K562 (cell line): ENCODE results near the gene HMCN1. TPM values are rescaled to one million over a fixed set of nuclear protein-coding genes. Genes with fewer than 3 reads are reported as not detected.
A peak's percentile ranks its signal among the peaks of the same experiment; 100 is the strongest.

Source experiments
- ATAC-seq: fragments of 200-7000 bp; cut with Tn5 transposase; 3 replicates; pipeline ENCODE4 v1.9.1; 2020; ENCODE audit warnings: moderate library complexity
- BruUV-seq: library from RNA; stranded (reverse); fragments of 400-500 nt; replicated peaks from 2 replicates; lab custom pipeline; 2021; lab: Mats Ljungman, UMichigan
- CTCF ChIA-PET: fragments of 300-600 bp; formaldehyde crosslinking; extraction: SDS; loops from one replicate; lab custom pipeline; 2021; ENCODE audit warnings: low intra/inter-chr PET ratio; lab: Yijun Ruan, JAX
- POLR2A ChIA-PET: fragments of 300-600, 350-650 bp; sonication (Branson Sonifier 250); formaldehyde crosslinking; extraction: SDS; loops from one replicate; lab custom pipeline; 2021; ENCODE audit warnings: antibody characterized with exemption, inconsistent platforms; lab: Yijun Ruan, JAX
- DNase-seq, 4 experiments: peaks; one replicate each; pipeline versions ENCODE4 v3.0.0 to v3.0.0-alpha.2; 2011 to 2018; ENCODE audit warnings: low spot score in 3 of 4, mixed read lengths in 3 of 4; ENCODE audit errors: extremely low read depth in 1 of 4
- FAIRE-seq: peaks from 2 replicates; lab custom pipeline; 2011; peaks lifted over from hg19 to GRCh38; lab: Jason Lieb, UNC
- H2AFZ ChIP-seq: 2 replicates; pipeline ENCODE4 v1.6.0; 2011; ENCODE audit warnings: low read depth, low read length, control low read depth, inconsistent platforms
- H3K27ac ChIP-seq: fragments of 200-600 bp; 3 replicates; pipeline ENCODE4 v1.8.0; 2011; ENCODE audit warnings: low read depth, mild to moderate bottlenecking, control low read depth, inconsistent platforms, low read length, moderate library complexity, mixed read lengths; ENCODE audit errors: extremely low read depth
- H3K27me3 ChIP-seq, 2 experiments: fragments of 300-600 bp in 1 of 2; 2 replicates in 1 of 2; 3 replicates in 1 of 2; pipeline versions ENCODE4 v1.6.0 to v1.8.0; 2011; ENCODE audit warnings: inconsistent platforms in 2 of 2, low read length in 2 of 2, mild to moderate bottlenecking in 1 of 2, mixed read lengths in 1 of 2, moderate library complexity in 1 of 2; ENCODE audit not compliant: control insufficient read depth in 2 of 2, insufficient read depth in 2 of 2
- H3K36me3 ChIP-seq: fragments of 300-600 bp; 3 replicates; pipeline ENCODE4 v1.8.0; 2011; ENCODE audit warnings: mild to moderate bottlenecking, low read length, inconsistent platforms; ENCODE audit not compliant: control insufficient read depth, insufficient read depth
- H3K4me1 ChIP-seq, 2 experiments: fragments of 200-600 bp in 1 of 2; replicated peaks in 1 of 2; 2 replicates in 1 of 2; 3 replicates in 1 of 2; pipeline versions ENCODE4 v1.5.1 to v1.8.0; 2011; ENCODE audit warnings: inconsistent platforms in 2 of 2, low read length in 2 of 2, mild to moderate bottlenecking in 1 of 2, mixed read lengths in 1 of 2, moderate library complexity in 1 of 2; ENCODE audit not compliant: control insufficient read depth in 2 of 2, insufficient read depth in 2 of 2
- H3K4me2 ChIP-seq: 2 replicates; pipeline ENCODE4 v1.6.1; 2011; ENCODE audit warnings: low read length, control low read depth, inconsistent platforms, mixed read lengths; ENCODE audit not compliant: insufficient read depth
- H3K4me3 ChIP-seq: fragments of 200-600 bp; sonication (generic), shearing (Covaris generic); 2 replicates; pipeline ENCODE4 v1.5.1; 2016; ENCODE audit warnings: control low read depth, inconsistent platforms
- H3K79me2 ChIP-seq: fragments of 200-600 bp; 3 replicates; pipeline ENCODE4 v1.8.0; 2011; ENCODE audit warnings: low read length, inconsistent platforms; ENCODE audit not compliant: control insufficient read depth, insufficient read depth
- H3K9ac ChIP-seq, 2 experiments: 2 replicates each; pipeline versions ENCODE4 v1.6.0 to v1.6.1; 2011; ENCODE audit warnings: low read depth in 2 of 2, low read length in 2 of 2, control low read depth in 1 of 2, inconsistent platforms in 1 of 2, mild to moderate bottlenecking in 1 of 2, mixed read lengths in 1 of 2; ENCODE audit not compliant: insufficient read depth in 1 of 2
- H3K9me1 ChIP-seq: one replicate; pipeline ENCODE4 v1.6.0; 2011; ENCODE audit warnings: inconsistent platforms, mild to moderate bottlenecking, low read length, moderate library complexity; ENCODE audit not compliant: control insufficient read depth, insufficient read depth
- H3K9me3 ChIP-seq: replicated peaks from 2 replicates; pipeline ENCODE4 v1.5.1; 2011; ENCODE audit warnings: low read depth, low read length, inconsistent platforms; ENCODE audit not compliant: control insufficient read depth, insufficient read depth
- H4K20me1 ChIP-seq: replicated peaks from 2 replicates; pipeline ENCODE4 v1.6.1; 2011; ENCODE audit warnings: low read length, inconsistent platforms, mixed read lengths; ENCODE audit not compliant: control insufficient read depth, insufficient read depth
- CBX5 ChIP-seq: IDR thresholded peaks from 2 replicates; pipeline ENCODE4 v1.6.1; 2014; ENCODE audit warnings: low read depth, borderline replicate concordance
- CTBP1 ChIP-seq: fragments of 450-650 bp; IDR thresholded peaks from 2 replicates; pipeline ENCODE4 v1.6.1; 2016; ENCODE audit warnings: borderline replicate concordance
- ESRRB ChIP-seq: fragments of 250-450 bp; sonication (Bioruptor Pico); IDR thresholded peaks from 2 replicates; pipeline ENCODE4 v1.5.0; 2020; ENCODE audit warnings: mild to moderate bottlenecking, moderate library complexity, borderline replicate concordance
- HNRNPH1 ChIP-seq: fragments of 200-400 bp; formaldehyde crosslinking; optimal IDR thresholded peaks from 2 replicates; pipeline ENCODE3; 2017; ENCODE audit warnings: low read depth, mild to moderate bottlenecking, low read length, moderate library complexity
- OTX1 ChIP-seq: fragments of 450-650 bp; formaldehyde crosslinking; IDR thresholded peaks from 2 replicates; pipeline ENCODE4 v1.4.0; 2022; ENCODE audit warnings: mild to moderate bottlenecking
- POLR3G ChIP-seq: IDR thresholded peaks from 2 replicates; pipeline ENCODE4 v1.6.1; 2011; ENCODE audit not compliant: insufficient read length, insufficient replicate concordance; ENCODE audit errors: extremely low read depth
- RBM39 ChIP-seq: fragments of 200-400 bp; formaldehyde crosslinking; optimal IDR thresholded peaks from 2 replicates; pipeline ENCODE3; 2018; ENCODE audit warnings: low read depth, low read length
- SRF ChIP-seq, 2 experiments: fragments of 250-450, 450-650 bp in 1 of 2; sonication (Bioruptor Pico) in 1 of 2; sonication (generic) in 1 of 2; formaldehyde crosslinking; IDR thresholded peaks; 2 replicates each; pipeline versions ENCODE4 v1.5.0 to v1.5.1; 2020 to 2022; ENCODE audit warnings: mild to moderate bottlenecking in 1 of 2, missing genetic modification reagents in 1 of 2
- ZEB2 ChIP-seq: fragments of 450-650 bp; IDR thresholded peaks from 2 replicates; pipeline ENCODE4 v1.6.1; 2016
- ZFP1 ChIP-seq: fragments of 450-650 bp; formaldehyde crosslinking; IDR thresholded peaks from 2 replicates; pipeline ENCODE4 v1.4.0; 2020; ENCODE audit warnings: mild to moderate bottlenecking, mixed read lengths
- ZNF561 ChIP-seq: fragments of 450-650 bp; formaldehyde crosslinking; conservative IDR thresholded peaks from 2 replicates; pipeline ENCODE4 v1.4.0; 2020; ENCODE audit warnings: mild to moderate bottlenecking, moderate library complexity
- ZNF583 ChIP-seq: fragments of 250-450 bp; sonication (Bioruptor Pico); IDR thresholded peaks from 2 replicates; pipeline ENCODE4 v1.4.0; 2020
- WGBS: fragments of 100-300 bp; shearing (Covaris generic); methylation state at CpG from one replicate; pipeline ENCODE4 v1.1.6; 2016; ENCODE audit warnings: low coverage, mixed read lengths; ENCODE audit not compliant: insufficient coverage; ENCODE audit errors: missing lambda C conversion rate; 5-methylcytosine and 5-hydroxymethylcytosine counted together
- in situ Hi-C: fragments of 300-500 bp; cut with MboI; formaldehyde crosslinking; loops from 4 replicates; pipeline ENCODE4 v1.15.0; 2018; ENCODE audit warnings: inconsistent platforms, mixed read lengths
- intact Hi-C: fragments of 100-400 bp; cut with micrococcal nuclease; formaldehyde crosslinking; loops from 2 replicates; pipeline ENCODE4 v1.14.2; 2022
- polyA plus RNA-seq, 8 experiments: library from polyadenylated mRNA; depleted of rRNA in 4 of 8; stranded (reverse) in 5 of 8; unstranded in 3 of 8; fragments of >200 nt; fragmentation: Nextera tagmentation in 2 of 8; fragmentation: Illumina TruSeq in 1 of 8; extraction: Ambion mirVana in 2 of 8; extraction: Trizol in 1 of 8; gene quantifications; 2 replicates each; pipeline versions ENCODE4 v1.2.1 to v1.2.3, GENCODE V29; 2011 to 2014; ENCODE audit warnings: inconsistent platforms in 1 of 8, missing spikeins in 1 of 8
- total RNA-seq, 7 experiments: library from RNA; depleted of rRNA in 6 of 7; stranded (reverse); fragments of >200 nt in 6 of 7; fragmentation: Illumina TruSeq in 2 of 7; extraction: Trizol in 2 of 7; gene quantifications; 2 replicates each; pipeline versions ENCODE4 v1.2.1 to v1.2.3, GENCODE V29; 2011 to 2021; ENCODE audit warnings: low replicate concordance in 1 of 7
- TF ChIP-seq, protein P1 (sequence below): fragments of 250-450 bp; sonication (Bioruptor Pico); IDR thresholded peaks from 2 replicates; pipeline ENCODE4 v1.5.0; 2021
- TF ChIP-seq, protein P2 (sequence below): fragments of 250-450 bp; sonication (Bioruptor Pico); IDR thresholded peaks from 2 replicates; pipeline ENCODE4 v1.5.0; 2021; ENCODE audit warnings: mild to moderate bottlenecking, moderate library complexity

The HMCN1 gene
- total and polyA plus RNA-seq, 9 of the 15 experiments (the other 6 are each of a cell fraction or from before 2014, with no cell fraction given), result 0.07 to 0.36 (median 0.21) TPM

DNA sequence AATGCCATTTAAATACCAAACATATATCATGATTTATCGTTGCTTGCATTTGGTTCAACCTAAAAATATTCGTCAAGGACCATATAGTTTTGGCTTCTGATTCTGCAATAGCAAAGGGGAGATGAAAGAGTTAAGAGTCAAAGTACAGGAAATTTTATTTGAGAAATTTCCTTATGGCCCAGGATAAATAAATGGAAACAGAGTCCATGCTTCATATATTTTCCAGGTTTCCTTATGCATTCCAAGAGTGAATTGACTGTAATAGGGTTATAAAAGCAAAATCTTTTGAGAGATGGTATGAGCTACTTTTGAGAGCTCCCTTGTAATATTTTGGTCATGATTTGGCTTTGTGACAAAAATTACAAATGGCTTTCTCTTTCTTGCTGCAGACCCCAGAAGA, 140.1 kb downstream of the HMCN1 start:
- no peaks in the 10 kb centered on the region for H3K9me1 ChIP-seq
- H3K4me3 ChIP-seq, result no peak overlapping the region
- no peaks in the 10 kb centered on the region for H3K36me3 ChIP-seq
- peak; percentile 22 for TF ChIP-seq HNRNPH1
- no peak for TF ChIP-seq CTBP1
- no peaks in the 10 kb centered on the region for H3K27me3 ChIP-seq
- H3K9ac ChIP-seq, result no peak overlapping the region
- CTCF ChIA-PET, result no interaction called here
- in situ Hi-C loops (no loop called here), intact Hi-C loops (no loop called here)
- DNase-seq (no peak), FAIRE-seq (no peak), ATAC-seq (no peak)
- H4K20me1 ChIP-seq, result no peaks in the 10 kb centered on the region
- no peak overlapping the region for H3K27ac ChIP-seq
- 4% methylated on average over 2 of the region's 2 CpGs for WGBS
- no peaks in the 10 kb centered on the region for H3K9me3 ChIP-seq
- BruUV-seq, result no TSS peak
- POLR2A ChIA-PET, result no interaction called here
- no peaks in the 10 kb centered on the region for H3K79me2 ChIP-seq
- H2AFZ ChIP-seq, result no peak overlapping the region
- no peaks in the 10 kb centered on the region for H3K4me1 ChIP-seq
- no peak overlapping the region for H3K4me2 ChIP-seq

DNA sequence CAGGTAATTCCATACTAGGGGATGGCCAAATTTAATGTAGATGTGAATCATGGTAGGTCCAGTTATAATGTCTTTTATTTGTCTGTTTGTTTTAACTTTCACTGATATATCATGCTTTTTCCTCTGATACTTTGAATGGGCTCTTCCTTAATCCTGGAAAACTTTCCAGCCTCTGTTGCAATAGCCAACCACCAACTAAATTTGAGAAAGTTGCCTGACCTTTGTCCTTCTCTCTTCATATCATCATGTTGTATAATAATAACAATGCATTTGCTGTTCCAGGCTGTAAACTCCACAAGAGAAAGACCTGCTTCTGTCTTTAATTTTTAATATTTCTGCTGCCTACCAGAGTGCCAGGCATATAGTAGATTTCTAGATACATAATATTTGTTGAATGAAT, 146.1 kb downstream of the HMCN1 start:
- FAIRE-seq (no peak), DNase-seq (no peak), ATAC-seq (no peak)
- no peaks in the 10 kb centered on the region for H3K9me1 ChIP-seq
- no peaks in the 10 kb centered on the region for H3K36me3 ChIP-seq
- CTCF ChIA-PET, result no interaction called here
- no peaks in the 10 kb centered on the region for H3K27me3 ChIP-seq
- POLR2A ChIA-PET, result no interaction called here
- no peaks in the 10 kb centered on the region for H3K4me1 ChIP-seq
- H3K9ac ChIP-seq, result no peak overlapping the region
- BruUV-seq, result no TSS peak
- no peak overlapping the region for H3K27ac ChIP-seq
- in situ Hi-C loops (no loop called here), intact Hi-C loops (no loop called here)
- no peaks in the 10 kb centered on the region for H4K20me1 ChIP-seq
- H3K4me3 ChIP-seq, result no peak overlapping the region
- H2AFZ ChIP-seq, result no peak overlapping the region
- H3K79me2 ChIP-seq, result no peaks in the 10 kb centered on the region
- H3K4me2 ChIP-seq, result no peak overlapping the region
- H3K9me3 ChIP-seq, result no peaks in the 10 kb centered on the region
- TF ChIP-seq ZEB2 (no peak), ZFP1 (no peak), POLR3G (no peak), CBX5 (no peak), ZNF583 (CRISPR knock-in tag) (no peak), SRF (CRISPR knock-in tag; IDR thresholded peaks at IDR 0.05) (no peak), ZNF561 (CRISPR knock-in tag) (no peak), OTX1 (no peak), RBM39 (no peak), ESRRB (no peak)
- TF ChIP-seq, protein P1, sequence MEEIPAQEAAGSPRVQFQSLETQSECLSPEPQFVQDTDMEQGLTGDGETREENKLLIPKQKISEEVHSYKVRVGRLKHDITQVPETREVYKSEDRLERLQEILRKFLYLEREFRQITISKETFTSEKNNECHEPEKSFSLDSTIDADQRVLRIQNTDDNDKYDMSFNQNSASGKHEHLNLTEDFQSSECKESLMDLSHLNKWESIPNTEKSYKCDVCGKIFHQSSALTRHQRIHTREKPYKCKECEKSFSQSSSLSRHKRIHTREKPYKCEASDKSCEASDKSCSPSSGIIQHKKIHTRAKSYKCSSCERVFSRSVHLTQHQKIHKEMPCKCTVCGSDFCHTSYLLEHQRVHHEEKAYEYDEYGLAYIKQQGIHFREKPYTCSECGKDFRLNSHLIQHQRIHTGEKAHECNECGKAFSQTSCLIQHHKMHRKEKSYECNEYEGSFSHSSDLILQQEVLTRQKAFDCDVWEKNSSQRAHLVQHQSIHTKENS, result no peak
- TF ChIP-seq, protein P2, sequence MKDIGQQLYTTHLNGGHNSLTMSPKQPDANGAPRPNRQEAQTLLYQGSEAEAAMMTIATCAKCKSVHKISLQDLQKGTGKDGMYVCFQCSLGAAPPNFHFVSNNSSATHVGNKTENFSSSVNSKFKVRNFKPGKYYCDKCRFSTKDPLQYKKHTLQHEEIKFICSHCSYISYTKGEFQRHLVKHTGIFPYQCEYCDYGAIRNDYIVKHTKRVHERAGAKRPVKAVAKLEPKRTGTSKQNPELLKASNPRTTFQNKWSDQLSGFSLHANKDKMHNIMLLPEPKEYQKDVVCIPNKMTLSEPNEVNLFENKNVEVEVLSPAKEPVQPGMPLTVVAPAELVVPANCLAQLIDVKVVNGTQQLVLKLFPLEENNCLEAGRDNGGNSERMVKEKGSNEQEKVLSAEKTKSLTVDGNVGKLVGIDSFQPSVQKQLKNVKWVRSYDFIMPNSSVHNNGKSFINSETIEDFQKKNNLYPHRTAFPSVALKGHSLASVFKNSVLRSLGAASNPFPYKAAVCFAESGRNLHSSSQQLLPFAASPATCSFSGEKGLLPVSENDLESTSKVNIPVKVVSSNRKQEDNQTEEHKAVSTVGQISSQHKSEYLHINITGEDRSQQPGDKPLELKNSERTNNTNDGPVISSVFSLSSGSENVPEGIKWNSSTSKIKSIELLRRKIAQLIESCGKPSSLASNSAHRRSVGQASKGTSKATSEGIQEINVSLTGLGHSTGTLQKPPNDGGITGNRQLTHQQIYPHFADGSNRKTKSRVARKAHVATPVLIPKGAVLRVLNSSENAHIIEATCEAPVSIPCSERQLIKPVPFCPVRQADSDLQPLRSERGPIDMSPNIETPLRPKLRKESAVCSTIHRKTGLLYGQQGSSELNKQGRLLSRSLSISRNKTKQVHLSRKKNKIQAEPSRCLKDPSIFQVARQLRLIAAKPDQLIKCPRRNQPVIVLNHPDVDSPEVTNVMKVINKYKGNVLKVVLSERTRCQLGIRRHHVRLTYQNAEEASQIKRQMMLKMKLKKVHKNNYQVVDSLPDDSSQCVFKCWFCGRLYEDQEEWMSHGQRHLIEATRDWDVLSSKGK (CRISPR knock-in tag), result no peak
